DND-41 (cell line): ENCODE results near the gene EPN1.

Source experiments
- ATAC-seq: fragments of 200-7000 bp; cut with Tn5 transposase; 3 replicates; pipeline ENCODE4 v1.9.1; 2021; ENCODE audit warnings: low read depth; ENCODE audit not compliant: insufficient read depth
- DNase-seq: peaks from one replicate; pipeline ENCODE4 v3.0.0-alpha.2; 2020
- H2AFZ ChIP-seq: 2 replicates; pipeline ENCODE4 v1.6.0; 2012; ENCODE audit warnings: low read depth, low read length
- H3K27ac ChIP-seq: 2 replicates; pipeline ENCODE4 v1.5.1; 2012; ENCODE audit warnings: low read length, inconsistent platforms
- H3K27me3 ChIP-seq: fragments of 200-600 bp; sonication (generic); 2 replicates; pipeline ENCODE4 v1.6.0; 2012; ENCODE audit warnings: low read length, mild to moderate bottlenecking, inconsistent platforms; ENCODE audit not compliant: insufficient read depth, poor library complexity
- H3K36me3 ChIP-seq: 2 replicates; pipeline ENCODE4 v1.5.1; 2012; ENCODE audit warnings: low read length, inconsistent platforms; ENCODE audit not compliant: insufficient read depth
- H3K4me1 ChIP-seq: 2 replicates; pipeline ENCODE4 v1.5.1; 2012; ENCODE audit warnings: mild to moderate bottlenecking, low read length; ENCODE audit not compliant: insufficient read depth
- H3K4me2 ChIP-seq: 2 replicates; pipeline ENCODE4 v1.6.0; 2012; ENCODE audit warnings: mild to moderate bottlenecking, moderate library complexity, low read length, inconsistent platforms; ENCODE audit not compliant: insufficient read depth
- H3K4me3 ChIP-seq, 2 experiments: fragments of 200-600 bp in 1 of 2; shearing (Covaris generic) in 1 of 2; 2 replicates each; pipeline ENCODE4 v1.5.1; 2012 to 2016; ENCODE audit warnings: inconsistent platforms in 2 of 2, low read length in 2 of 2, mild to moderate bottlenecking in 2 of 2, low read depth in 1 of 2, moderate library complexity in 1 of 2
- H3K79me2 ChIP-seq: 2 replicates; pipeline ENCODE4 v1.6.0; 2012; ENCODE audit warnings: low read length, inconsistent platforms; ENCODE audit not compliant: insufficient read depth
- H3K9ac ChIP-seq: 2 replicates; pipeline ENCODE4 v1.6.0; 2012; ENCODE audit warnings: low read depth, mild to moderate bottlenecking, inconsistent platforms, low read length, moderate library complexity
- H3K9me3 ChIP-seq: 2 replicates; pipeline ENCODE4 v1.5.1; 2012; ENCODE audit warnings: low read length, moderate library complexity, mild to moderate bottlenecking, inconsistent platforms; ENCODE audit not compliant: insufficient read depth, severe bottlenecking
- H4K20me1 ChIP-seq: 2 replicates; pipeline ENCODE4 v1.6.0; 2012; ENCODE audit warnings: low read length; ENCODE audit not compliant: insufficient read depth
- EZH2 ChIP-seq: IDR thresholded peaks from 3 replicates; pipeline ENCODE4 v1.6.1; 2012; ENCODE audit warnings: borderline replicate concordance, low read depth, mild to moderate bottlenecking, moderate library complexity, low read length, inconsistent platforms; ENCODE audit not compliant: severe bottlenecking
- TF ChIP-seq, protein P1 (sequence below): IDR thresholded peaks from 2 replicates; pipeline ENCODE4 v1.5.1; 2012; ENCODE audit warnings: borderline replicate concordance, low read length, moderate library complexity, mild to moderate bottlenecking; ENCODE audit not compliant: poor library complexity, severe bottlenecking; ENCODE audit errors: extremely low read depth

The EPN1 gene

DNA sequence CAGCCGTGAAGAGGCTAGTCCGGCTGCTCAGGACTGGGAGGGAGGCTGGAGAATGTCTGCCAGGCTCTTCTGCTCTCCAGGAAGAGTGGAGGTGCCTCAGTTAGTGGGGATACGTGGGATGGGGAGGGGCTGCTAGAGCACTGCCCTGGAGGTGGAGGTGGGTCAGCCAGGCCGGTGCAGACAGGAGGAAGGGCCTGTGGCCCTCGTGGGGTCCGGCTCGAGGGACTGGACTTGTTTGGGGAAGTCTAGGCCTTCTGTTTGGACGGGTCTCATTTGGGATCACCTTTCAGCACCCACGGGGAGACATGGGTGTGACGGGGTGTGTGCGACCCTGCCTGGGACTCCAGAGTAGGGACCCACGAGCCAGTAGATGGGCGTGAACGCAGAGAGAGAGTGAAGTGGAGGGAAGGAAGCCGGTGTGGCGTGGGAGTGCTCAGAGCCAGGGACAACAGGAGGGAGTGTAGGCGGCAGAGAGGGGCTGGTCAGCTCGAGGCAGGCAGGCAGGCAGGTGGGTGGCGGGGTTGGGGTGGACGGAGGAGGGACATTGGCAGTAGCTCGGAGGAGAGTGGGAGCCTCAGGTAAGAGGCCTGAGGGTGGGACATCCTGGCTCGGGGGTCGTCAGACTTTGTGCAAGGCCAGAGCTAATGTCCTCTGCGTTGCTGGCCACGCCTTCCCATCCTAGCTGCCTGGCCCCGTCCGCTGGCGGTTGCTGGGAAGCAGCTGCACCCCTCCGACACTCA lies 11.5 kb downstream of the EPN1 start:
- no peaks in the 10 kb centered on the region for H3K9me3 ChIP-seq
- H3K9ac ChIP-seq = no peak overlapping the region
- no peak for DNase-seq
- no peak overlapping the region for H2AFZ ChIP-seq
- H3K27me3 ChIP-seq = no peaks in the 10 kb centered on the region
- H3K79me2 ChIP-seq = peaks cover 47% of the 10 kb centered on the region
- H3K36me3 ChIP-seq = peaks cover 90% of the 10 kb centered on the region
- TF ChIP-seq EZH2 = no peak
- TF ChIP-seq, protein P1, sequence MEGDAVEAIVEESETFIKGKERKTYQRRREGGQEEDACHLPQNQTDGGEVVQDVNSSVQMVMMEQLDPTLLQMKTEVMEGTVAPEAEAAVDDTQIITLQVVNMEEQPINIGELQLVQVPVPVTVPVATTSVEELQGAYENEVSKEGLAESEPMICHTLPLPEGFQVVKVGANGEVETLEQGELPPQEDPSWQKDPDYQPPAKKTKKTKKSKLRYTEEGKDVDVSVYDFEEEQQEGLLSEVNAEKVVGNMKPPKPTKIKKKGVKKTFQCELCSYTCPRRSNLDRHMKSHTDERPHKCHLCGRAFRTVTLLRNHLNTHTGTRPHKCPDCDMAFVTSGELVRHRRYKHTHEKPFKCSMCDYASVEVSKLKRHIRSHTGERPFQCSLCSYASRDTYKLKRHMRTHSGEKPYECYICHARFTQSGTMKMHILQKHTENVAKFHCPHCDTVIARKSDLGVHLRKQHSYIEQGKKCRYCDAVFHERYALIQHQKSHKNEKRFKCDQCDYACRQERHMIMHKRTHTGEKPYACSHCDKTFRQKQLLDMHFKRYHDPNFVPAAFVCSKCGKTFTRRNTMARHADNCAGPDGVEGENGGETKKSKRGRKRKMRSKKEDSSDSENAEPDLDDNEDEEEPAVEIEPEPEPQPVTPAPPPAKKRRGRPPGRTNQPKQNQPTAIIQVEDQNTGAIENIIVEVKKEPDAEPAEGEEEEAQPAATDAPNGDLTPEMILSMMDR = no peak
- ATAC-seq = no peak
- no peaks in the 10 kb centered on the region for H3K4me1 ChIP-seq
- no peak overlapping the region for H3K27ac ChIP-seq
- no peak overlapping the region for H3K4me2 ChIP-seq
- no peak overlapping the region for H3K4me3 ChIP-seq
- H4K20me1 ChIP-seq = peaks cover 67% of the 10 kb centered on the region

DNA sequence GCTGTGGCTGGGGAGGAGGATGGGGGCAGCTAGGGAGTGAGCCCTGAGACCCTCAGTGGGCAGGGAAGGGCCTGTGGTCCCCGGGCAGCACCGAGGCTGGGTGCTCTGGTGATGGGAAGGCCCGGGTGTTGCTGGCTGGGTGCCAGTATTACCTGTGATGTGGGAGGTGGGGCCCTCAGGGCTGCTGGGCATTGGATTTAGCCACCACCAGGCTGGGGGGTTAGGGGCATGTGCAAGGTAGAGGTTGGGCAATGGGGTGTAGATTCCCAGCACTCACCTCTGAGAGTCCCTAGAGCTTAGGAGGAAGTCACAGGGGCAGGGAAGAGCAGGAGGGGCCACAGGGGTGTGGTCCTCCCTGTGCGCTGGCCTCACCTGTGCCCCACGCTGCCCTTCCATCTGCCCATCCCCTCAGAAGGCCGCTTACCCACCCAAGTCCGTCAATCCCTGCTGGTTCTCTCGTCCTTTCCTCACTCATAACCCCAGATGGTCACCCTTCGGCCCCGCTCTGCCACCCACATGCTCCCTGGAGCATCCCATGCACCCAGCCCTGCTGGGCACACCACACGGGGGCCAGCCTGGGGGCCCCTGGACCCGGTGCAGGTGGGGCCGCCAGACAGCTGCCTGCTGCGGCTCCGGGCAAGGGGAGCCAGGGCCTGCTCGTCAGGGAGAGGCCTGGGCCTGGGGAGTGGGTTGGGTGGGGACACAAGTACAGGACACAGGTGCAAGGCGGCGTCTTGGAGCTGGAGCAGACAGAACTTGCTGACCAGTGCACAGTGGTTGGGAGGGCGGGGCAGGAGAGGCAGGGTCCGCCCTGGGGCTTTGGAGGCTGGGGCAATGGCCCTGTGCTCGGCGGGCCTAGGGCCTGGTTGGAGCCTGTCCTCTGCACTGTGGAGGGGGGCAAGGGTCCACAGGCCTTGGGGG lies 12.5 kb downstream of the EPN1 start:
- DNase-seq = no peak
- peaks cover 73% of the 10 kb centered on the region for H4K20me1 ChIP-seq
- TF ChIP-seq, protein P1 = no peak
- no peak for TF ChIP-seq EZH2
- H3K4me1 ChIP-seq = no peaks in the 10 kb centered on the region
- H3K27ac ChIP-seq = no peak overlapping the region
- no peak overlapping the region for H3K4me3 ChIP-seq
- H3K9me3 ChIP-seq = no peaks in the 10 kb centered on the region
- H2AFZ ChIP-seq = no peak overlapping the region
- ATAC-seq = no peak
- H3K4me2 ChIP-seq = no peak overlapping the region
- H3K27me3 ChIP-seq = no peaks in the 10 kb centered on the region
- H3K79me2 ChIP-seq = peaks cover 37% of the 10 kb centered on the region
- peaks cover 89% of the 10 kb centered on the region for H3K36me3 ChIP-seq
- no peak overlapping the region for H3K9ac ChIP-seq

DNA sequence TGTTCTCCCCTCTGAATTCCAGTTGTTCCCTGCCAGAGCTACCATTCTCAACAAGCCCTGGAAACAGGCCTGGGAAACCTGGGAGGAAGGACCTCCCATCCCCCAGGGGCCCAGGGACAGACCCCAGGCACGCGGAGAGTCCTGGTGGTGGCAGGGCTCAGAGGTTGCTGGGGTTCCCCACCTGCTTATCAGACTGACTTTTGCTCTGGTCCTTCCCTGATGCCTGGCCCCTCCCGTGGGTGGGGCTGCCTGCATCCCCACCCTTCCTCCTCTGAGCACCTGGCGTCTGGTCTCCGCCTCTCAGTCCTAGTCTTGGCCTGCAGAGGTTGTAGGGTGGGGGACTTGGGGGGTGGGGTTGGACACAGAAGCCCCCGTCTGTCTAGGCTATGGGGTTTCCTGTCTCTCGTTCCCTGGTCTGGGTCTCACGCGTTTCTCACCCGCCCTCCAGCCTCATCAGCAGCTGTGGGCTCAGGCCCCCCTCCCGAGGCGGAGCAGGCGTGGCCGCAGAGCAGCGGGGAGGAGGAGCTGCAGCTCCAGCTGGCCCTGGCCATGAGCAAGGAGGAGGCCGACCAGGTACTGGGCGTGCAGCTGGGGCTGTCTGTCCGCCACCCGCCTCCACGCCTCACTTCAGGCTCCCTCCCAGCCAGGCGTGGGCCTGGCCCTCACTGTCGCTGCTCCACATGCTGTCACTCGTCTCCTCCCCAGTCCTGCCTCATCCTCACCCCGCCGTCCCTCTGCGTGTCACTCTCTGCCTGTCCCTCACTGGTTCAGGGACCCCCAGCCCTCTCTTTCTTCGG lies 13.6 kb downstream of the EPN1 start:
- H3K9ac ChIP-seq = no peak overlapping the region
- DNase-seq = no peak
- H3K4me2 ChIP-seq = no peak overlapping the region
- no peak overlapping the region for H3K4me3 ChIP-seq
- no peaks in the 10 kb centered on the region for H3K9me3 ChIP-seq
- TF ChIP-seq, protein P1 = no peak
- peak; percentile 24 for ATAC-seq
- no peaks in the 10 kb centered on the region for H3K27me3 ChIP-seq
- no peak overlapping the region for H3K27ac ChIP-seq
- peaks cover 32% of the 10 kb centered on the region for H3K79me2 ChIP-seq
- peaks cover 96% of the 10 kb centered on the region for H3K36me3 ChIP-seq
- no peak overlapping the region for H2AFZ ChIP-seq
- H3K4me1 ChIP-seq = no peaks in the 10 kb centered on the region
- H4K20me1 ChIP-seq = peaks cover 69% of the 10 kb centered on the region
